NCI-H748 (cell line): Measurements from ENCODE around the gene IFNAR1.
"Not testable (repeated sequence)": the region's sequence is repeated elsewhere in the genome, so short reads cannot be mapped to it uniquely, and the experiment has no call there.

Source experiments
- DNase-seq: peaks from one replicate; lab custom pipeline; 2025; ENCODE audit not compliant: unreplicated experiment; lab: John Stamatoyannopoulos, UW

Gene IFNAR1

GRCh38 chr21:33305938-33306337, 18.8 kb upstream of the IFNAR1 start:
- DNase-seq = no peak

GRCh38 chr21:33308586-33309490, 15.9 kb upstream of the IFNAR1 start:
- peak; percentile 82 for DNase-seq

- DNase-seq = no peak
Measured at GRCh38 chr21:33309778-33310177, 15.0 kb upstream of the IFNAR1 start.

DNA sequence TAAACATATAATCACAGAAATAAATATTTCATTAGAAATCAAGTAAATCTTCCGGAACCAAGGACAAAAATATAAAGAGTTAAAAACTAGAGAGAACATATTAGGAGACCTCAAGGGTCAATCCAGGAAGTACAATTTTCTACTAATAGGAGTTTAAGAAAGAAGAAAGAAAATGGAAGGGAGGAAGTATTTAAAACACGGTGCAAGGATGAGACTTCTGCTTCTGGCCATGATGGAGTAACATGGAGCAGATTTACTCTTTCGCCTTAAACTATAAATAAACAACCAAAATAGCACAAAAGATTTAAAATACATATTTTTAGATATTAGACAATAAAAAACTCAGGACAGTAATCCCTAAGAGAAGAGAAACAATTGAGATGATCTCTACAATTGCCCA, 12.6 kb upstream of the IFNAR1 start:
- no peak for DNase-seq

GRCh38 chr21:33313183-33313582, 11.6 kb upstream of the IFNAR1 start:
- DNase-seq = peak; percentile 9

- DNase-seq = no peak
Measured at GRCh38 chr21:33313611-33314010, 11.2 kb upstream of the IFNAR1 start.

DNA sequence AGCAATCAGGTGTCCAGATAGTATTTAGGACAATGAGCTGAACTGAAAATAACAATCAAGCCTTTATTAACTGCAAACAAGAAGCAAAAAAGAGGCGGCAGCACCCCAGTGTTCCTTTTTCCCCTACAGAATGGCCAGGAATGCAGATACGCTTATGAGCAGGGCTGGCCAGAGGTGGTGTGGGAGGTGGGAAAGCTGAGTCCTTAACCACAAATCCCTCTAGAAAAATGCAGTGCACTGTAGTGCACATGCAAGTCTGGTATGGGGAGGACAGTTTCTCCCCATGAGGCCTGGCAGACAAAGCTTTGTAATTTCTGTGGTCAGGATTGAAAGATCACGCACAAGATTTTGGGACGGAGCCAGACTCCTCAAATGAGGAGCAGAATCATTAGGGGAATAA, 10.7 kb upstream of the IFNAR1 start:
- DNase-seq = no peak

GRCh38 chr21:33315946-33316710, 8.6 kb upstream of the IFNAR1 start:
- no peak for DNase-seq

DNA sequence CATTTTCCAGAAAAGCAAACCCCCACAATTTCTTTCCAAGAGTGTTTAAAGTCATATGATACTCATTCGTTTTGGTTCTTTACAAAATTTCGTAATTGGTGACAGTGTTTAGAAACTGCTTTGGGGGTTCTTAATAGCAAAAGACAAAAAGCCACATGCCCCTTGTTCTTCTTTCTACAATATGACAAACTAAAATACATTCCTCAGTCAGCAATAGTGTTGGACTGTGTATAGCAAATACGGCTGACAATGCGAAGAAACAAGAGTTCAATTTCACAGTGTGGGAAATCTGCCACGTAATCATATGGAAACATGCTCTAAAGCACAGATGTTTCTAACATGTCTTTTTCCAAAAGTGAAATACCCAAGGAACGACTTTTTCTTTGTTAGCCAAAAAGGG, 7.6 kb upstream of the IFNAR1 start:
- no peak for DNase-seq

DNA sequence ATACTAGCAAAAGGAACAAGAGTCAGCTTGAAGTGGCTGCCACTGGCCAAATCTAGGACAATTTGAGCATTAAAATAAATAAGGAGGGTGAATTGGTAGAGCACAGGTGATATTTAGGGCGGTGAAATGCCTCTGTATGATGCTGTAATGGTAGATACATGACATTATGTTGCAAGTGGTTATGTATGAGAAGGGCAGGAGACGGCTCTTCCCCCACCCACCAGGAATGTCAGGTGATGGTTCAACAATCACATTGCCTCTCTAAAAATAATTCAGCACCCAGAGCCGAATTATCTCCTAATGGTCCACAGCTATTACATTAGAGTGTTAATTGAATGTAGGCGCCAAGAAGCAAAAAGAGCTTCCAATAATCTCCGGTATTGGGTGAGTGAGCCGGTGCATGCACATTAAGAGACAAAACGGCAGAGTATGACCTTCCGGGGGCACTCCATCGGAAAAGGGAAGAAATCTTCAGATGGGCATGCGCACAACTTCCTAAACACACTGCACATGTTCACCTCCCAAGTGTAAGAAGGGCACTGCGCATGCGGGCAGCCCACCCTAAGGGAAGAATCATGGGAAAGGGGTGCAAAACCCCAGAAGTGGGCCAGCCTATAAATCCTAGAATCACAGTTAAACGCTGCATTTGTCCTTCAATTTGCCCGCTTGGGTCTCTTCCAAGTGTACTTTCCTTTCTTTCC, 6.8 kb upstream of the IFNAR1 start:
- DNase-seq = no peak

GRCh38 chr21:33321005-33321404, 3.8 kb upstream of the IFNAR1 start:
- not testable (repeated sequence) for DNase-seq

DNA sequence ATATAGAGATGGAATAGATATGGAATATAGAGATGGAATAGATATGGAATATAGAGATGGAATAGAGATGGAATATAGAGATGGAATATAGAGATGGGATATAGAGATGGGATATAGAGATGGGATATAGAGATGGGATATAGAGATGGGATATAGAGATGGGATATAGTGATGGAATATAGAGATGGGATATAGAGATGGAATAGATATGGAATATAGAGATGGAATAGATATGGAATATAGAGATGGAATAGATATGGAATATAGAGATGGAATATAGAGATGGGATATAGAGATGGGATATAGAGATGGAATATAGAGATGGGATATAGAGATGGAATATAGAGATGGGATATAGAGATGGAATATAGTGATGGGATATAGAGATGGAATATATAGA, 1.2 kb upstream of the IFNAR1 start:
- not testable (repeated sequence) for DNase-seq

- peak; percentile 82 for DNase-seq
Measured at GRCh38 chr21:33325222-33326067, 675 bp downstream of the IFNAR1 start.

DNA sequence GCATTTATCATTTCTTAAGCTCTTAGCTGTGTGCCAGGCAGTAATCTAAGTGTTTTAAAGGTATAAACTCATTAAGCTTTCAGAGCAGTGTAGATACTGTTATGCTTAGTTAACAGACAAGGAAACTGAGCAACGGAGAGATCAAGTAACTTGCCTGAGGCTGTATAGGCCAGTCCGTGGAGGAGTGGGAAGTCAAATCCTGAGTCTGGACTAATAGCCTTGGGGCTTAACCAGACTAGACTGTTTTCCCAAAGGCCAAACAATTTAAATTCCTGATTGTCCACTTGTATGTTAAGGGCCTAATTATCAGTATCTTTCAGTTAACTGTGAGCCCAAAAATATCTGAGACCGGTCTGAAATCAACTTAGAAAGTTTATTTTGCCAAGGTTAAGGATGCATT, 2.6 kb downstream of the IFNAR1 start:
- no peak for DNase-seq

- no peak for DNase-seq
Measured at GRCh38 chr21:33327792-33328433, 3.1 kb downstream of the IFNAR1 start.

DNA sequence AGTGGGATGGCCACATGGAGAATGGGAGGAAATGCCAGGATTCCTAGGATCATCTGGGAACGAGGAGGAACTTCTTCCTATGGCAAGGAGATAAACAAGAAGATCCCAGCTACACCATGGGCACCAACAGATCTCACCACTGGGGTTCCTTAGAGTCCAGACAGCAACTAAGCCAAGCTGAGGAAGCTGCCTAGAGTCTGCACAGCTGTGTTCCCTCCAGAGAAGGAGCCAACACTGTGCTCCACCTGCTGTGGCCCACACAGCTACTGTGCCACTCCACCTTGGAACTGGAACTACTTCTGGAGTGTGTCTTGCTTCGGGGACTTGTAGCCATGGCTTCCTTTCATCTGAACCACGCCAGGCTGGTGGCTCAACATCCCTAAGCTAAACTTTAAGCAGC, 6.0 kb downstream of the IFNAR1 start:
- no peak for DNase-seq

GRCh38 chr21:33332143-33332542, 7.4 kb downstream of the IFNAR1 start:
- DNase-seq = no peak

- no peak for DNase-seq
Measured at GRCh38 chr21:33334191-33334590, 9.4 kb downstream of the IFNAR1 start.

GRCh38 chr21:33334824-33335223, 10.1 kb downstream of the IFNAR1 start:
- no peak for DNase-seq

- no peak for DNase-seq
Measured at GRCh38 chr21:33339135-33339534, 14.4 kb downstream of the IFNAR1 start.
